Lung microvascular endothelial cell (primary cell): ENCODE results near the gene AKT1S1. TPM values are rescaled to one million over a fixed set of nuclear protein-coding genes. Genes with fewer than 3 reads are reported as not detected.

Source experiments
- DNase-seq, 2 donors: peaks; one replicate each; pipeline versions ENCODE4 v3.0.0 to v3.0.0-alpha.2; 2010; ENCODE audit warnings: low read depth in 2 of 2
- total RNA-seq: library from RNA; depleted of rRNA; stranded (reverse); fragments of >200 nt; gene quantifications from 2 replicates; pipeline ENCODE4 v1.2.1, GENCODE V29; 2014

AKT1S1 gene
- total RNA-seq, 1 donor from 2014 or later, result 8.1 TPM

GRCh38 chr19:49883094-49883493, 5.9 kb upstream of the AKT1S1 start:
- DNase-seq, result no peak

- no peak for DNase-seq
These were observed 5.5 kb upstream of the AKT1S1 start for GRCh38 chr19:49882643-49883042.

GRCh38 chr19:49881672-49882394, 4.7 kb upstream of the AKT1S1 start:
- DNase-seq, result peak in 1 of 2 donors; percentile 36

DNA sequence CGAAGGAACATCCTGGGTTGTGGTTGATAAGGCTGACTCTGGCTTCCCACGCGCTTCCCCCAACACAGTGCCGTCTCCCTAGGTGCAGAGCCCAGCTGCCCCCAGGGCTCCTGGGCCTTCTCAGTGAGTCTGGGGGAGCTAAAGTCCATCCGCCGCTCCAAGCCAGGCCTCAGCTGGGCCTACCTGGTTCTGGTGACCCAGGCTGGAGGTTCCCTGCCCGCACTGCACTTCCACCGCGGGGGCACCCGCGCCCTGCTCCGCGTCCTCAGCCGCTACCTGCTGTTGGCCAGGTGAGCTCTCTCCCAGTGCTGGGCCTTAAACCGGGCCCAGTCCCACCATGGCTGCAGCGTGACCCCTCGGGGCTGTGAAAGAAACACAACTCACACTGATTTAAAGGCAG, 4.0 kb upstream of the AKT1S1 start:
- DNase-seq, result no peak

DNA sequence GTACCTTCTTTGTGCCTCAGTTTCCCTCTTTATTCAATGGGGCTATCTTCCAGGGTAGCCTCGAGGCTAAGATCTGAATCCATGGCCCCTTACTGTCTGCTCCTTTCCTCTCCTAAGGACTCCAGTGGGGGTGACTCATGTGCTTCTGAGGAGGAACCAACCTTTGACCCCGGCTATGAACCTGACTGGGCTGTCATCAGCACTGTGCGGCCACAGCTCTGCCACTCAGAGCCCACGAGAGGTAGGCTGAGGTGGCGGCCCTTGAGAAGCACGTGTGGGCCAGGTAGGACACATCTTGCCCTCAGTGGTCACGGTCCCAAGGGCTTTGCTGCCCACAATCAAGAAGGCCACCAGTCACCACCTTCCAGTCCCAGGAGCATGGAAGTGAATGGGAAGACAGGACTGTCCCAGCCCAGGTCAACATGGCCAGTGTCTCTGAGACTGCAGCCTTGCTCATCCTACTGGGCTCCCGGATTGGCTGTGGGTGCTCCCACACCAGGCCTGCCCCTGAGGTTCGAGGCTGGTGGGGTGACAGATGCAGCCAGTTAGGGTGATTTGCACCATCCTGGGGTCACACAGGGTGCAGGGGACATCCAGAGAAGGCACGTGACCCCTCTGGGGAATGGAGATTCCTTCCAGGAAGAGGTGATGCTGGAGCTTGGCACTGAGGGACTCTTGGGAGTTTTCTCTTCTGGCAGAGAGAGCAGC, 3.2 kb upstream of the AKT1S1 start:
- no peak for DNase-seq

- peak in 1 of 2 donors; percentile 66 for DNase-seq
These were observed 2.2 kb upstream of the AKT1S1 start for GRCh38 chr19:49879243-49879963.

GRCh38 chr19:49878744-49879070, 1.6 kb upstream of the AKT1S1 start:
- no peak for DNase-seq

DNA sequence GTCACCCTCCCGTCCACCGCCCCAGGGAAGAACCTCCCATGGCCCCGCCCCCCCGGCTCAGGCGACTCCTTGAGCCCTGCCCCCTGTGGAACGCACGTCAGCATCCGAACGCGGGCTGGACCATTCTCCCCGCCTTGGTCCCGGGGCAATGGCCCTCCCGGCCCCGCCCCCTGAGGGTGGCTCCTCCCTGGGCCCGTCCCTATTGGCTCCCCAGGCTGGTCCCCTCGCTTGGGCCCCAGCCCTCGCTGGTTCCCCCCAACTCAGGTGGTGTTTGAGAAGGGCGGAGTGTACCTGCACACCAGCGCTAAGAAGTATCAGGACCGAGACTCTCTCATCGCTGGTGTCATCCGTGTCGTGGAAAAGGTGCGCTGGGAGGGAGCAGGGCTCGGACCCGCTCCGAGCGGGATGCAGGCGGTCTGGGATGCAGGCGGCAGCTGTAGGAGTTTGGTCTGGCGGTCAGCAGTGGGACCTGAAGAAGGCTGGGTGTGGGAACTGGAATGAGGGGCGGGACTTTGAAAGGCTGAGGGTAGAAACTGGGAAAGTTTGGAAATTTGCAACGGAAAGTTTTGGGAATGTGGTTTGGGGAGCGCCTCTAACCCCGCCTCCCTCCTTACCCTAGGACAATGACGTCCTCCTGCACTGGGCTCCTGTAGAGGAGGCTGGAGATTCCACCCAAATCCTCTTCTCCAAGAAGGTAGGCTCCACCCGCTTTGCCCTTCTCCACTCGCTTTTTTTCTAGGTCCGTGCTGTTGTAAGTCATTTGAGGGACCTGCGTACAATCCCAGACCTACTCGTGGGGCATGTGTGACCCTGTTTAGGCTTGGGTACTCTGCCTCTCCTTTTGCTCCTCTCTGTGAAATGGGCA, 956 bp upstream of the AKT1S1 start:
- peak; percentile 98 for DNase-seq

- peak; percentile 99 to 100 for DNase-seq
These were observed 634 bp downstream of the AKT1S1 start for GRCh38 chr19:49876422-49877019.

DNA sequence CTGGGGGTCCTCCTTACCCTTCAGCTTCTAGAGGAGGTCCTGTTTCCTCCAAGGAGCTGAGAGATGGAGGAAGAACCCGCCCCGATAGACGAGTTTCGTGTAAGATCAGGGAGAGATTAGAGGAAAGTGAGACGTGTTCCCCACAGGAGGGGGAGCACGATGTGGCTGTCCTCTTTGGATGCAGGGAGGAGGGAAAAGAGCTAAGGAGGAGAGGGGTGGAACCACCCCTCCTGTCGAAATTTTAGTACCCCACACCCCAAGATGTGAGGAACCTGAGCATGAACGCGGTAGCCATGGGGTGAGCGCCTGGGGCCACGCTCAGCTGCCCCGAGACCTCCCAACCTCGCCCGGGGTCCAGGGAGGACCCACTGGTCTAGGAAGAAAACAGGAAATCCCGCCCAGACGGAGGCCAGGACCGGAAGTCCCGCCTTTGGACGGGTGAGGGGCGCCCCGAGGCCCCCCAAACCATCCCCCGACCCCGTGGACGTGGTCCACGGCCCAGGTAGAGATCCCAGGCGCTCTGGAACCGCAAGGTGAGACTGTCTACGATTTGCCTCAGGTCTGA, 1.2 kb downstream of the AKT1S1 start:
- peak; percentile 57 to 64 for DNase-seq

GRCh38 chr19:49875177-49875576, 2.0 kb downstream of the AKT1S1 start:
- DNase-seq, result no peak

DNA sequence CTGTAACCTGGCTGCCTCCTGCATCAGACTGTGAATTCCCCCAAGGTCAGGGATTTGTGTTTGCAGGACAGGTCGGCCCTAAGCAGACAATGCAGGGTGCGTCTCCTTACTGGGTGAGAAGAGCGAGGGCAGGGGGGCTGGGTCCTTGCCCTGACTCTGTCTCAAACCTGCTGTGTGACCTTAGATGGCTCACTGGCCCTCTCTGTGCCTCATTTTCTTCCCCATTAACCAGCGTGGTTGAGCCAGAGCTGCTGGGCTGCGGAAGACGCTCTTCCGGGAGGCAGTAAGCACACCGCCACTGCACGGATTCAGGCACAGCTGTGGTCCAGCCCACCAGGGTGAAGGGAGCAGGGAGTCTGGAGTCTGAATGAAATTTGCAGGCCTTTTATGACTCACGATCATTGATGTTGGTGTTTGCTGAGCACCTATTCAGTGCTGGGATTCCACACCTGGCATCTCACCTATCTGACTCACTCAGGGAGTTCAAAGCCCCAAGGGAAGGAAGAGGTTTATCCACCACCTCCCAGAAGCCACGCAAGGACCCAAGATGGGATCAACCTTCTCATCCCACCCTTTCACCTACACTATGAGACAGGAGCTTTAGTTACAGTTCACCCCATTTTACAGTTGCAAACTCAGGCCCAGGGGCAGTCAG, 2.5 kb downstream of the AKT1S1 start:
- no peak for DNase-seq

GRCh38 chr19:49873834-49874233, 3.3 kb downstream of the AKT1S1 start:
- DNase-seq, result no peak

DNA sequence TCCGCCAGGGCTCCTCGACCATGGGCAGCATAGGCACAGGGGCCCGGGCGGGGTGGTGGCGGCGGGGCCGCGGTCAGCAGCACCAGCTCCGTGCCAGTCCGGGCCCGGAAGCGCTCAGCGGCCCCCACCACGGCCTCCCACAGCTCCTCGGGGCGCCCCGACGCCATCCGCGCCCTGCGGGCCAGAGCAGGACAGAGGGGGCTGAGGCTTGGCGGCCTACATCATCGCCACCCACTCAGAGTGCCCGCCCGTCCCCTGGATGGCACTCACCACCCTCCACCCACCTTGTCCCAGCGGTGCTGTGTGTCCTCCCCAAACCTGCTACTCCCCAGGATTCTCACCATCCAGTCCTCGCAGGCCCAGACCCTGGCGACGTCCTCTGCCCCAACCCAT, 4.0 kb downstream of the AKT1S1 start:
- no peak for DNase-seq

DNA sequence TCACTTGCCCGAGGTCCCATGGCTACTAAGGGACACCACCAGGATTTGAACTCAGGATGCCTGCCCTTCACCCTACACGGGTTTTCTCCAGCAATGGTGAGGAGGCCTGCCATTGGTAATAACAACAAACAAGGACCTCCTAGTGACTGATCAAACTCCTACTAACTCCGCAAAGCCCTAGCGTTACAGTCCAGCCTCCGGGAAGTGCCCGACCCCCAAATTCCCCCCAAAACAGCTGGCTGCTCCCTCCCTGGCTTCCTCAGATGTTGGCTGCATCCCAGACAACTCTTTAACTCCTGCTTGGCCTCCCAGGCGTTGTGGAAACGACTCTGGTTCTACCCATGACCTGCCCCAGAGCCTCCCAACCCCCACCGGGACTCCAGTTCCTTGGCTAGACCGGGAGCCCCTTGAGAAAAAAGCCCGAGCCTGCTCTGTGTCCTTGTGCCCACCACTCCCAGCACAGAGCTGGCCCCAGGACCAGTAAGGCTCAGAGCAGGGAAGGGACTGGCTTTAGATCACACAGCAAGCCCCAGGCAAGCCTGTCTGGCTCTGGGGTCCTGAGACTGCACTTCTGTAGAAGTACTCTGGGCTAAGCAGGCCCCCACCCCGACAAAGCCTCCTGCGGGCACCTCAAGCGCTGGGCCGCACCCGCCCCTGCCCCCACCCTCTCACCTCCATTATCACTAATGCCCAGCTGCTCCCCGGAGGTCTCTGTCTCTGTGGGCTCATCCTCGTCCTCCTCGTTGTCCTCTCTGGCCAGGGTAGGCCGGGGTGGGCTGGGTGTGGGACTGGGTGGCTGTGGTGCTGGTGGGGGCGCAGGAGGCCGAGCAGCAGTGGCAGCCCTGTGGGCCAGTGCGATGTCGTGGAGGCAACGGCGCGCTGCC, 4.7 kb downstream of the AKT1S1 start:
- no peak for DNase-seq

GRCh38 chr19:49871349-49871985, 5.7 kb downstream of the AKT1S1 start:
- DNase-seq, result no peak

- DNase-seq, result no peak
These were observed 6.8 kb downstream of the AKT1S1 start for GRCh38 chr19:49870309-49870901.

DNA sequence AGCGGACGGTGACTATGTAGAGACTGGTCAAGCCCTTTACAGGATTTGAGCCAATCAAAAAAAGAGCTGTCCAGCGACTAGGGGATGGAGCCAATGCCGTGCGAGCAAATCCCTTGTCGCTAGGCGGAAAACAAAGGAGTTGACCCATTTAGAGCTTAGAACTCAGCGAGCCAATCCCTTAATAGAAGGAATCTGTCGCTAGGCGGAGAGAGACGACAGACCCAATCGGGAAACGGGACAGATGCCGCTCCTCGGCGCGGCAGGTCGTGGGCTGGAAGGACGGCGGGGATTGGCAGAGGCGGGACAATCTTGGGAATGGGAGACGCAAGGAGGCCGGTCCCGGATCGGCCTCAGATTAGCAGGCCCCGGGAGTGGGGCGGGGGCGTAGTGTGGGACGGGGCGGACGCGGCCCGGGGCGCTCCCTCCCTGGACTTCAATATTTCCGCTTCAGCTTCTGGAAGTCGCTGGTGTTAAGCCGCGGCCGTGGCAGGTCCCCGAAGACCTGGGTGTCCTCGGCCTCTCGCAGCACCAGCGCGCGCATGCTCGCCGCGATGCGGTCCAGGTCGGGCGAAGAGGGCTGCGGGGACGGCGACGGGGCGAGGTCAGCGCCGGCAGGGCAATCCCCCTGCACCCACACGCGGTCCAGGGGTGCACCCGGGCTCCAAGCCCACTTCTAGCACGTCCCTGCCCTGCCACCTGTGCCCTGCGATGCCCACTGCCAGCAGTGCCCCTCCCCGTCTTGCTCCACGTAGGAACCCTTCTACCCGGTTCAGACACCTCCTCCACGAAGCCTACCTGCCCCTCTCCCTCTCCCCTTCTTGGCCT, 7.5 kb downstream of the AKT1S1 start:
- DNase-seq, result peak; percentile 100
